CD4-positive, alpha-beta T cell (primary cell): ENCODE results near the gene SP6. TPM values are rescaled to one million over a fixed set of nuclear protein-coding genes. Genes with fewer than 3 reads are reported as not detected.

ENCODE experiments used
- ATAC-seq: fragments of 200-7000 bp; cut with Tn5 transposase; one replicate; pipeline ENCODE4 v1.10.0; 2022; ENCODE audit warnings: mild to moderate bottlenecking; ENCODE audit not compliant: poor library complexity
- CTCF ChIA-PET: fragments of 350-600 bp; sonication (Branson Sonifier 250); formaldehyde crosslinking; loops from one replicate; lab custom pipeline; 2021; ENCODE audit warnings: antibody characterized with exemption, inconsistent platforms; lab: Charles Lee
- POLR2A ChIA-PET: fragments of 350-600 bp; sonication (Branson Sonifier 250); formaldehyde crosslinking; loops from one replicate; lab custom pipeline; 2021; ENCODE audit warnings: antibody characterized with exemption, inconsistent platforms; lab: Charles Lee
- DNase-seq, 14 experiments: peaks; one replicate each; pipeline ENCODE4 v3.0.0-alpha.2; 2013 to 2020; ENCODE audit warnings: mixed read lengths in 2 of 14
- H3K27ac ChIP-seq, 2 donors: one replicate each; pipeline versions ENCODE4 v1.5.1 to v1.7.0; 2013; ENCODE audit warnings: low read length in 2 of 2, low read depth in 1 of 2, mild to moderate bottlenecking in 1 of 2
- H3K27me3 ChIP-seq, 2 experiments: 1 replicate in 1 of 2; 2 replicates in 1 of 2; pipeline versions ENCODE4 v1.6.1 to v1.7.0; 2013; ENCODE audit warnings: low read length in 2 of 2, control low read depth in 1 of 2, mild to moderate bottlenecking in 1 of 2, moderate library complexity in 1 of 2; ENCODE audit not compliant: insufficient read depth in 2 of 2, control insufficient read depth in 1 of 2
- H3K36me3 ChIP-seq: one replicate; pipeline ENCODE4 v1.6.1; 2013; ENCODE audit warnings: low read length, control low read depth; ENCODE audit not compliant: insufficient read depth
- H3K4me1 ChIP-seq: one replicate; pipeline ENCODE4 v1.6.1; 2013; ENCODE audit warnings: low read length, control low read depth; ENCODE audit not compliant: insufficient read depth
- H3K4me3 ChIP-seq: one replicate; pipeline ENCODE4 v1.5.1; 2013; ENCODE audit warnings: mild to moderate bottlenecking, low read length, moderate library complexity
- H3K9me3 ChIP-seq, 2 experiments: 1 replicate in 1 of 2; 2 replicates in 1 of 2; pipeline versions ENCODE4 v1.6.1 to v1.7.0; 2013; ENCODE audit warnings: low read length in 2 of 2, mild to moderate bottlenecking in 2 of 2, control low read depth in 1 of 2, moderate library complexity in 1 of 2; ENCODE audit not compliant: control insufficient read depth in 1 of 2, insufficient read depth in 1 of 2
- H3K27ac Mint-ChIP-seq: one replicate; pipeline ENCODE4 v1.8.0; 2020; ENCODE audit warnings: mixed read lengths
- H3K27me3 Mint-ChIP-seq: one replicate; pipeline ENCODE4 v1.8.0; 2021; ENCODE audit warnings: mixed read lengths
- H3K36me3 Mint-ChIP-seq: one replicate; pipeline ENCODE4 v1.8.0; 2021; ENCODE audit warnings: low read depth, mixed read lengths
- H3K4me1 Mint-ChIP-seq: one replicate; pipeline ENCODE4 v1.8.0; 2021; ENCODE audit warnings: low read depth, mixed read lengths
- H3K4me3 Mint-ChIP-seq: one replicate; pipeline ENCODE4 v1.8.0; 2020; ENCODE audit warnings: mild to moderate bottlenecking, mixed read lengths
- H3K9me3 Mint-ChIP-seq: one replicate; pipeline ENCODE4 v1.8.0; 2020; ENCODE audit warnings: mixed read lengths
- CTCF ChIP-seq: fragments of 200-600 bp; IDR thresholded peaks from one replicate; pipeline ENCODE4 v1.8.0; 2022; ENCODE audit warnings: antibody characterized with exemption, mild to moderate bottlenecking
- intact Hi-C, 2 experiments: fragments of 100-400 bp; cut with DNase I in 1 of 2; cut with micrococcal nuclease in 1 of 2; formaldehyde crosslinking; loops; one replicate each; pipeline versions ENCODE4 v1.15.1 to v1.9.0; 2023 to 2025; cut with DNase I, micrococcal nuclease
- total RNA-seq, 174 experiments: library from RNA in 2 of 174; stranded (reverse) in 2 of 174; gene quantifications; one replicate each; pipeline ENCODE4 v1.2.3 and lab custom pipeline; 2021 to 2026

SP6 gene
- total RNA-seq, 2 experiments from 2014 or later, result 0.17 to 0.27 TPM

GRCh38 chr17:47882247-47882646, 31.3 kb upstream of the SP6 start:
- ChIA-PET CTCF (interaction anchor here (1.5 kb wide), 1 partner anchor 39 kb away, joined by 3 read pairs; no protein-coding TSS in a partner anchor), POLR2A (no interaction called here)
- H3K36me3 ChIP-seq, result no peaks in the 10 kb centered on the region
- peaks cover 41% of the 10 kb centered on the region for H3K4me1 ChIP-seq
- TF ChIP-seq CTCF, result no peak
- no peaks in the 10 kb centered on the region for H3K9me3 Mint-ChIP-seq
- ATAC-seq (no peak), DNase-seq (peak in 1 of 14 experiments; percentile 20)
- intact Hi-C loops, result no loop called here
- H3K27ac Mint-ChIP-seq, result no peak overlapping the region
- H3K36me3 Mint-ChIP-seq, result no peaks in the 10 kb centered on the region
- H3K27ac ChIP-seq, result no peak overlapping the region
- no peak overlapping the region for H3K4me3 Mint-ChIP-seq
- H3K4me3 ChIP-seq, result no peak overlapping the region
- peaks cover 16% of the 10 kb centered on the region for H3K27me3 Mint-ChIP-seq
- peaks cover 5 to 7% of the 10 kb centered on the region in 2 experiments for H3K27me3 ChIP-seq
- H3K9me3 ChIP-seq, result no peaks in the 10 kb centered on the region
- peaks cover 35% of the 10 kb centered on the region for H3K4me1 Mint-ChIP-seq

- Mint-ChIP-seq H3K9me3 (no peaks in the 10 kb centered on the region), H3K27me3 (peaks cover 27% of the 10 kb centered on the region), H3K4me1 (peaks cover 24% of the 10 kb centered on the region), H3K27ac (no peak overlapping the region), H3K4me3 (no peak overlapping the region), H3K36me3 (no peaks in the 10 kb centered on the region)
- ATAC-seq (no peak), DNase-seq (no peak)
- Histone ChIP-seq H3K36me3 (no peaks in the 10 kb centered on the region), H3K4me1 (peaks cover 29% of the 10 kb centered on the region), H3K27ac (no peak overlapping the region), H3K27me3 (peaks cover 5 to 10% of the 10 kb centered on the region in 2 experiments), H3K4me3 (no peak overlapping the region), H3K9me3 (no peaks in the 10 kb centered on the region)
- ChIA-PET CTCF (no interaction called here), POLR2A (no interaction called here)
- TF ChIP-seq CTCF, result no peak
- intact Hi-C loops, result no loop called here
Measured at GRCh38 chr17:47879776-47880454, 29.0 kb upstream of the SP6 start.

GRCh38 chr17:47879028-47879585, 28.1 kb upstream of the SP6 start:
- Histone ChIP-seq H3K4me1 (peaks cover 21% of the 10 kb centered on the region), H3K27me3 (peaks cover 10 to 11% of the 10 kb centered on the region in 2 experiments), H3K36me3 (no peaks in the 10 kb centered on the region), H3K4me3 (no peak overlapping the region), H3K9me3 (no peaks in the 10 kb centered on the region), H3K27ac (no peak overlapping the region)
- peaks cover 16% of the 10 kb centered on the region for H3K4me1 Mint-ChIP-seq
- no peaks in the 10 kb centered on the region for H3K36me3 Mint-ChIP-seq
- CTCF ChIA-PET, result no interaction called here
- no peak overlapping the region for H3K27ac Mint-ChIP-seq
- peaks cover 35% of the 10 kb centered on the region for H3K27me3 Mint-ChIP-seq
- POLR2A ChIA-PET, result no interaction called here
- no peak for TF ChIP-seq CTCF
- intact Hi-C loops, result no loop called here
- ATAC-seq (no peak), DNase-seq (no peak)
- H3K4me3 Mint-ChIP-seq, result no peak overlapping the region
- no peaks in the 10 kb centered on the region for H3K9me3 Mint-ChIP-seq
